Keratinocyte (primary cell): ENCODE measurements around the gene HIRA. TPM values are rescaled to one million over a fixed set of nuclear protein-coding genes. Genes with fewer than 3 reads are reported as not detected.

Experiments used
- DNase-seq: peaks from one replicate; pipeline ENCODE4 v3.0.0-alpha.2; 2011; ENCODE audit warnings: low read depth, missing footprints, low spot score
- FAIRE-seq: peaks from 2 replicates; lab custom pipeline; 2011; peaks lifted over from hg19 to GRCh38; lab: Jason Lieb, UNC
- H2AFZ ChIP-seq: 2 replicates; pipeline ENCODE4 v1.6.0; 2012; ENCODE audit warnings: low read length, control low read depth, inconsistent platforms; ENCODE audit not compliant: control insufficient read depth
- H3K27ac ChIP-seq: 2 replicates; pipeline ENCODE4 v1.5.1; 2011; ENCODE audit warnings: low read length; ENCODE audit not compliant: control insufficient read depth, insufficient read depth
- H3K27me3 ChIP-seq: 3 replicates; pipeline ENCODE4 v1.6.0; 2011; ENCODE audit warnings: low read length; ENCODE audit not compliant: control insufficient read depth, insufficient read depth; ENCODE audit errors: extremely low read depth
- H3K36me3 ChIP-seq, 2 experiments: 2 replicates in 1 of 2; 3 replicates in 1 of 2; pipeline ENCODE4 v1.5.1; 2011; ENCODE audit warnings: low read length in 2 of 2, mild to moderate bottlenecking in 1 of 2; ENCODE audit not compliant: control insufficient read depth in 2 of 2, insufficient read depth in 2 of 2; ENCODE audit errors: extremely low read depth in 1 of 2
- H3K4me1 ChIP-seq: 3 replicates; pipeline ENCODE4 v1.5.1; 2011; ENCODE audit warnings: low read length; ENCODE audit not compliant: control insufficient read depth, insufficient read depth; ENCODE audit errors: extremely low read depth
- H3K4me2 ChIP-seq: 3 replicates; pipeline ENCODE4 v1.6.0; 2011; ENCODE audit warnings: low read depth, low read length; ENCODE audit not compliant: control insufficient read depth, insufficient read depth; ENCODE audit errors: extremely low read depth
- H3K4me3 ChIP-seq, 3 experiments: fragments of 200-600 bp in 1 of 3; sonication (generic) in 1 of 3; 2 replicates in 2 of 3; 3 replicates in 1 of 3; pipeline ENCODE4 v1.5.1; 2011 to 2016; ENCODE audit warnings: low read length in 3 of 3, mild to moderate bottlenecking in 3 of 3, control low read depth in 2 of 3, inconsistent platforms in 1 of 3, low read depth in 1 of 3, mixed read lengths in 1 of 3, mixed run types in 1 of 3, moderate library complexity in 1 of 3; ENCODE audit not compliant: control insufficient read depth in 2 of 3, insufficient read depth in 2 of 3; ENCODE audit errors: extremely low read depth in 1 of 3
- H3K79me2 ChIP-seq: 2 replicates; pipeline ENCODE4 v1.6.0; 2012; ENCODE audit warnings: low read length; ENCODE audit not compliant: control insufficient read depth, insufficient read depth
- H3K9ac ChIP-seq: 3 replicates; pipeline ENCODE4 v1.6.0; 2011; ENCODE audit warnings: low read length; ENCODE audit not compliant: control insufficient read depth, insufficient read depth; ENCODE audit errors: extremely low read depth
- H3K9me1 ChIP-seq: 3 replicates; pipeline ENCODE4 v1.6.0; 2011; ENCODE audit warnings: low read length; ENCODE audit not compliant: control insufficient read depth, insufficient read depth; ENCODE audit errors: extremely low read depth
- H3K9me3 ChIP-seq: 2 replicates; pipeline ENCODE4 v1.5.1; 2012; ENCODE audit warnings: low read depth, low read length; ENCODE audit not compliant: control insufficient read depth
- H4K20me1 ChIP-seq: 3 replicates; pipeline ENCODE4 v1.6.0; 2011; ENCODE audit warnings: low read length; ENCODE audit not compliant: control insufficient read depth, insufficient read depth; ENCODE audit errors: extremely low read depth
- CTCF ChIP-seq, 3 experiments: IDR thresholded peaks in 1 of 3; conservative IDR thresholded peaks in 1 of 3; optimal IDR thresholded peaks in 1 of 3; 2 replicates in 2 of 3; 3 replicates in 1 of 3; pipeline versions ENCODE3 to v1.5.1; 2011; ENCODE audit warnings: low read length in 3 of 3, mild to moderate bottlenecking in 3 of 3, moderate library complexity in 2 of 3, control low read depth in 1 of 3, inconsistent platforms in 1 of 3; ENCODE audit not compliant: insufficient read depth in 2 of 3; ENCODE audit errors: extremely low read depth in 1 of 3
- EZH2 ChIP-seq: IDR thresholded peaks from one replicate; pipeline ENCODE4 v1.6.1; 2012; ENCODE audit warnings: inconsistent platforms, mild to moderate bottlenecking, low read length, moderate library complexity
- dilution Hi-C: fragments of 300-500 bp; cut with MboI; formaldehyde crosslinking; loops from one replicate; pipeline ENCODE4 v1.7.0; 2020; ENCODE audit warnings: low sequenced_read_pairs; ENCODE audit not compliant: extremely low pct_ligation_motif_present
- polyA plus RNA-seq, 5 experiments: library from polyadenylated mRNA; depleted of rRNA in 3 of 5; stranded (reverse) in 3 of 5; stranded (forward) in 1 of 5; unstranded in 1 of 5; fragments of >200 nt; gene quantifications; 1 replicate in 1 of 5; 2 replicates in 3 of 5; 3 replicates in 1 of 5; pipeline versions ENCODE4 v1.2.1 to v1.2.3, GENCODE V29; 2011 to 2012; ENCODE audit warnings: missing spikeins in 2 of 5, low read depth in 1 of 5, low replicate concordance in 1 of 5

Gene HIRA
- polyA plus RNA-seq, 1 donor (not counting 4 experiments of a cell fraction or from before 2014, with no cell fraction given): 16.7 TPM

DNA sequence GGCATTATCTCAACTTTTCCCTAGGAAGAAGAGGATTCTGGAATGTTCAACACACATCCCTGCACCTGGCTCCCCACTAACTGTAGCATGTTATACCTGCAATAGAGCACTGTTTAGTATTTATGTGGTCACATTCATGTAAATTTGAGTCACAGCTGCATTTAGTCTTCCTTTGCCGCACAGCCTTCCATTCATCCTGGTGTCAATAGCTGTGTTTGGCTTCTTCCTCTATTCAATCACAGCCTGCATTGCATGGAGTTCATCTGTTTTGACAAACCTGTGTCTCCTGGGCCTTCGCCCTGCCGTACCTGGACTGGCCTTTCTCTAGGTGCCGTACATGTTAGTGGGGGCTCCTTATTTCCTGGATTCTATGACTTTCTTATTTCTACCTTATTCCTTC lies 20.0 kb upstream of the HIRA start:
- H3K4me1 ChIP-seq: peaks cover 17% of the 10 kb centered on the region
- no peak overlapping the region for H3K27ac ChIP-seq
- no peak overlapping the region for H3K9ac ChIP-seq
- no peak overlapping the region for H2AFZ ChIP-seq
- peaks cover 7% of the 10 kb centered on the region for H3K79me2 ChIP-seq
- no peaks in the 10 kb centered on the region for H3K9me3 ChIP-seq
- dilution Hi-C loops: no loop called here
- H3K9me1 ChIP-seq: no peaks in the 10 kb centered on the region
- TF ChIP-seq CTCF (optimal IDR thresholded peaks at IDR 0.05 in 1 of 3, IDR thresholded peaks at IDR 0.05 in 1 of 3, conservative IDR thresholded peaks at IDR 0.05 in 1 of 3; ENCODE audit: extremely low read depth in 1 of 3, insufficient read depth in 2 of 3, low read length in 3 of 3) (no peak), EZH2 (no peak)
- H3K36me3 ChIP-seq: peaks cover 30 to 42% of the 10 kb centered on the region in 2 experiments
- H3K4me3 ChIP-seq: no peak overlapping the region
- DNase-seq (no peak), FAIRE-seq (no peak)
- no peaks in the 10 kb centered on the region for H3K27me3 ChIP-seq
- H3K4me2 ChIP-seq: no peak overlapping the region
- H4K20me1 ChIP-seq: no peaks in the 10 kb centered on the region

DNA sequence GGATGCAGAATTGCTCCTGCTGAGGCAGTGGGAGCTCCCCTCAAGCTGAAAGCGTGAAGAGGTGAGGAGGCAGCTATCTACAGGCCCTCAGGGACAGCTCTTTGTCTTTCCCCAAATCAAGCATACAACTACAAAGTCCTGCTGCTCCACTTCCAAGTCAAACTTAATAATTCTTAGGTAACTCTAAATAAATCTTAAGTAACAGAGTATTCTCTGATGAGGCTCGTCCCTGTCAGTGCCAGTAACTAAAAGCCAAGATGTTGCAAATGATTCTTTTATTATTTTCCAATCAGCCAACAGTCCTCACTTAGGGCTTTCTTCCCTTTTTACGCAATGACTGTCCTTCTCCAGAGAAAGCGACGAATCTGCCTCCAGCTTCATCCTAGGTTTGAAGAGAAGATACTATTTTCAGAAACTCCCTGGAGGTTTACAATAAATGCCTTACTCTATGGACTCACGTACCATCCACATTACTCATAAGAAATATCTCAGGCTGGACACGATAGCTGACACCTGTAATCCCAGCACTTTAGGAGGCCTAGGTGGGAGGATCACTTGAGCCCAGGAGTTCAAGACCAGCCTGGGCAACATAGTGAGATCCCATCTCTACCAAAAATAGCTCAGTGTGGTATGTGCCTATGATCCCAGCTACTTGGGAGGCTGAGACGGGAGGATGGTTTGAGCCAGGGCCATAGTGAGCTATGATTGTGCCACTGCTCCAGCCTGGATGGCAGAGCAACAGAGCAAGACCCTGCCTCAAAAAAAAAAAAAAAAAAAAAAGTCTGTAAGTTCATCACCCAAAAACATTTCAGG lies 19.0 kb upstream of the HIRA start:
- H4K20me1 ChIP-seq: no peaks in the 10 kb centered on the region
- no peaks in the 10 kb centered on the region for H3K9me3 ChIP-seq
- no peak overlapping the region for H2AFZ ChIP-seq
- no peaks in the 10 kb centered on the region for H3K9me1 ChIP-seq
- H3K36me3 ChIP-seq: peaks cover 22 to 36% of the 10 kb centered on the region in 2 experiments
- no peak overlapping the region for H3K27ac ChIP-seq
- DNase-seq (no peak), FAIRE-seq (no peak)
- peaks cover 17% of the 10 kb centered on the region for H3K79me2 ChIP-seq
- no peaks in the 10 kb centered on the region for H3K27me3 ChIP-seq
- H3K4me2 ChIP-seq: no peak overlapping the region
- TF ChIP-seq CTCF (optimal IDR thresholded peaks at IDR 0.05 in 1 of 3, IDR thresholded peaks at IDR 0.05 in 1 of 3, conservative IDR thresholded peaks at IDR 0.05 in 1 of 3; ENCODE audit: extremely low read depth in 1 of 3, insufficient read depth in 2 of 3, low read length in 3 of 3) (no peak), EZH2 (no peak)
- no peak overlapping the region for H3K4me3 ChIP-seq
- dilution Hi-C loops: no loop called here
- peaks cover 10% of the 10 kb centered on the region for H3K4me1 ChIP-seq
- no peak overlapping the region for H3K9ac ChIP-seq
